PC-9 (cell line): ENCODE measurements around the gene ZFP57.

ENCODE experiments used
- EZH2 ChIP-seq: fragments of 200-600 bp; sonication (generic); IDR thresholded peaks from 2 replicates; pipeline ENCODE4 v1.8.0; 2017; ENCODE audit warnings: antibody characterized with exemption, low read depth
- TF ChIP-seq, protein P1 (sequence below): fragments of 200-600 bp; sonication (generic); conservative IDR thresholded peaks from 2 replicates; pipeline ENCODE4 v1.6.1; 2017; ENCODE audit warnings: mixed run types, antibody characterized with exemption, mild to moderate bottlenecking, moderate library complexity

DNA sequence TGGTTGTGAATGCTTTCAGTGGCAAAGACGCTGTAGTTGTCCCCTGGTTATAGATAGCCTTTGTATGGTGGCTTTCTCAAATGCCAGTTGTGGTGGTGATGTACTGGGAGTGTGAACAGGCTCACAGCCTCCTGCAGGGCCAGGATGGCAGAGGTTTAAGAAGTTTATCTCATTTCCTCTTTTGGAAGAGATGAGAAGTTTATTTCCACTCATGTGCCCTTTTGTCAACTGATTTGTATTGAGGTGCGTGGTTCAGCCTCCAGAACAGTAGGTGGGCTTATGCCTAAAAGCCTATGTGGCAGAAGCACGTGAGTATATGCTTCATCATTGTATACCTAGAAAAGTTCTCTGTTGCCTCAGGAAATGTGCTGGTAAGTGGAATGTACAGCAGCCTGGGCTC, 13.7 kb upstream of the ZFP57 start:
- TF ChIP-seq, protein P1, sequence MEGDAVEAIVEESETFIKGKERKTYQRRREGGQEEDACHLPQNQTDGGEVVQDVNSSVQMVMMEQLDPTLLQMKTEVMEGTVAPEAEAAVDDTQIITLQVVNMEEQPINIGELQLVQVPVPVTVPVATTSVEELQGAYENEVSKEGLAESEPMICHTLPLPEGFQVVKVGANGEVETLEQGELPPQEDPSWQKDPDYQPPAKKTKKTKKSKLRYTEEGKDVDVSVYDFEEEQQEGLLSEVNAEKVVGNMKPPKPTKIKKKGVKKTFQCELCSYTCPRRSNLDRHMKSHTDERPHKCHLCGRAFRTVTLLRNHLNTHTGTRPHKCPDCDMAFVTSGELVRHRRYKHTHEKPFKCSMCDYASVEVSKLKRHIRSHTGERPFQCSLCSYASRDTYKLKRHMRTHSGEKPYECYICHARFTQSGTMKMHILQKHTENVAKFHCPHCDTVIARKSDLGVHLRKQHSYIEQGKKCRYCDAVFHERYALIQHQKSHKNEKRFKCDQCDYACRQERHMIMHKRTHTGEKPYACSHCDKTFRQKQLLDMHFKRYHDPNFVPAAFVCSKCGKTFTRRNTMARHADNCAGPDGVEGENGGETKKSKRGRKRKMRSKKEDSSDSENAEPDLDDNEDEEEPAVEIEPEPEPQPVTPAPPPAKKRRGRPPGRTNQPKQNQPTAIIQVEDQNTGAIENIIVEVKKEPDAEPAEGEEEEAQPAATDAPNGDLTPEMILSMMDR: no peak
- TF ChIP-seq EZH2: no peak
